Sigmoid colon (tissue), 7 donors: ENCODE results near the gene FBXO7. TPM values are rescaled to one million over a fixed set of nuclear protein-coding genes. Genes with fewer than 3 reads are reported as not detected.

Experiments used
- DNase-seq: peaks from one replicate; pipeline ENCODE4 v3.0.0-alpha.2; 2019
- H3K27ac ChIP-seq, 4 donors: fragments of 200-600 bp; sonication (generic); one replicate each; pipeline ENCODE4 v1.5.1; 2016 to 2019; ENCODE audit warnings: mild to moderate bottlenecking in 1 of 4
- H3K27me3 ChIP-seq, 3 donors: fragments of 200-600 bp; sonication (generic); one replicate each; pipeline ENCODE4 v1.5.1; 2019; ENCODE audit warnings: mild to moderate bottlenecking in 1 of 3
- H3K36me3 ChIP-seq, 4 donors: fragments of 200-600 bp; sonication (generic); one replicate each; pipeline ENCODE4 v1.5.1; 2016 to 2019
- H3K4me1 ChIP-seq, 4 donors: fragments of 200-600 bp; sonication (generic); one replicate each; pipeline ENCODE4 v1.5.1; 2017 to 2019
- H3K4me3 ChIP-seq, 4 donors: fragments of 200-600 bp; sonication (generic); one replicate each; pipeline ENCODE4 v1.5.1; 2017 to 2019; ENCODE audit warnings: mild to moderate bottlenecking in 2 of 4, moderate library complexity in 1 of 4
- H3K9me3 ChIP-seq, 4 donors: fragments of 200-600 bp in 3 of 4; sonication (generic) in 3 of 4; one replicate each; pipeline versions ENCODE4 v1.5.1 to v1.6.1; 2013 to 2019
- CTCF ChIP-seq, 4 experiments: fragments of 450-650 bp in 3 of 4; fragments of 200-600 bp in 1 of 4; IDR thresholded peaks; one replicate each; pipeline ENCODE4 v1.5.1; 2016 to 2019; ENCODE audit warnings: antibody characterized with exemption in 4 of 4, mild to moderate bottlenecking in 3 of 4, moderate library complexity in 2 of 4
- EP300 ChIP-seq, 4 donors: sonication (generic); formaldehyde crosslinking; IDR thresholded peaks; one replicate each; pipeline ENCODE4 v1.6.1; 2017; ENCODE audit warnings: antibody characterized with exemption in 4 of 4
- POLR2A ChIP-seq, 2 donors: fragments of 450-650 bp; IDR thresholded peaks; one replicate each; pipeline ENCODE4 v1.6.1; 2016; ENCODE audit warnings: antibody characterized with exemption in 2 of 2, mild to moderate bottlenecking in 2 of 2, moderate library complexity in 2 of 2
- POLR2AphosphoS5 ChIP-seq, 4 donors: sonication (generic); formaldehyde crosslinking; IDR thresholded peaks; one replicate each; pipeline ENCODE4 v1.6.1; 2017; ENCODE audit warnings: antibody characterized with exemption in 4 of 4
- WGBS, 2 donors: extraction: QIAGEN DNeasy Blood & Tissue Kit; methylation state at CpG; one replicate each; pipeline ENCODE4 v1.1.7; 2013; 5-methylcytosine and 5-hydroxymethylcytosine counted together
- intact Hi-C: fragments of 100-400 bp; cut with DNase I; formaldehyde crosslinking; loops from one replicate; pipeline ENCODE4 v1.15.1; 2023
- polyA plus RNA-seq, 3 donors: library from polyadenylated mRNA; stranded (reverse); fragments of 200-250 nt; gene quantifications; one replicate each; pipeline ENCODE4 v1.2.3, GENCODE V29; 2013
- total RNA-seq, 4 donors: library from RNA; depleted of rRNA; stranded (reverse); fragments of >200 nt; gene quantifications; one replicate each; pipeline ENCODE4 v1.1.0, GENCODE V29; 2016
- donor health status: healthy with polysubstance abuse.
- donor health status: Bipolar disorder and iron deficiency.
- donor health status: healthy.

The FBXO7 gene
- total and polyA plus RNA-seq, 7 donors, result 60.6 to 83.6 (median 79.8) TPM

- Histone ChIP-seq H3K4me1 (peaks cover 0 to 14% (median 10%) of the 10 kb centered on the region in 4 donors), H3K27ac (no peak overlapping the region), H3K27me3 (no peaks in the 10 kb centered on the region), H3K9me3 (no peaks in the 10 kb centered on the region), H3K36me3 (no peaks in the 10 kb centered on the region), H3K4me3 (no peak overlapping the region)
- DNase-seq, result no peak
- intact Hi-C loops, result no loop called here
- 68 to 81% methylated on average over 8 of the region's 8 CpGs for WGBS, 2 donors
- no peak for TF ChIP-seq POLR2A (IDR thresholded peaks at IDR 0.05)
- TF ChIP-seq EP300 (IDR thresholded peaks at IDR 0.05), result no peak
- TF ChIP-seq CTCF (IDR thresholded peaks at IDR 0.05), result no peak
- TF ChIP-seq POLR2AphosphoS5 (IDR thresholded peaks at IDR 0.05), result no peak
Measured at GRCh38 chr22:32466496-32466895, 8.1 kb upstream of the FBXO7 start.

GRCh38 chr22:32469799-32470212 is 4.8 kb upstream of the FBXO7 start:
- 56 to 61% methylated on average over 6 of the region's 6 CpGs for WGBS, 2 donors
- Histone ChIP-seq H3K27me3 (no peaks in the 10 kb centered on the region), H3K27ac (peak overlapping the region in 3 of 4 donors; percentile 12 to 73 (median 66)), H3K4me3 (no peak overlapping the region), H3K4me1 (peaks cover 0 to 25% (median 17%) of the 10 kb centered on the region in 4 donors), H3K9me3 (no peaks in the 10 kb centered on the region), H3K36me3 (no peaks in the 10 kb centered on the region)
- no peak for TF ChIP-seq POLR2A (IDR thresholded peaks at IDR 0.05)
- TF ChIP-seq CTCF (IDR thresholded peaks at IDR 0.05), result no peak
- peak in 3 of 4 donors; percentile 37 to 64 (median 54) for TF ChIP-seq POLR2AphosphoS5 (IDR thresholded peaks at IDR 0.05)
- TF ChIP-seq EP300 (IDR thresholded peaks at IDR 0.05), result peak in 1 of 4 donors; percentile 61
- DNase-seq, result peak; percentile 75
- intact Hi-C loops, result loop anchor here (5.0 to 10.0 kb wide), 3 partner anchors 493 to 975 kb away; partner anchors contain the start of genes SFI1 and YWHAH

- 10 to 48% methylated on average over 6 of the region's 6 CpGs for whole genome bisulfite sequencing, 2 donors
- Histone ChIP-seq H3K27ac (peak overlapping the region; percentile 88 to 100 (median 100)), H3K4me3 (peak overlapping the region in 2 of 4 donors; percentile 92 to 99), H3K36me3 (no peaks in the 10 kb centered on the region), H3K27me3 (no peaks in the 10 kb centered on the region), H3K9me3 (no peaks in the 10 kb centered on the region), H3K4me1 (peaks cover 0 to 50% (median 31%) of the 10 kb centered on the region in 4 donors)
- no peak for TF ChIP-seq POLR2AphosphoS5 (IDR thresholded peaks at IDR 0.05)
- TF ChIP-seq CTCF (IDR thresholded peaks at IDR 0.05), result peak in 2 of 4 experiments; percentile 36 to 55
- no peak for TF ChIP-seq EP300 (IDR thresholded peaks at IDR 0.05)
- TF ChIP-seq POLR2A (IDR thresholded peaks at IDR 0.05), result no peak
- no peak for DNase-seq
- intact Hi-C loops, result loop anchor here (5.0 to 10.0 kb wide), 3 partner anchors 496 to 979 kb away; partner anchors contain the start of genes SFI1 and YWHAH
Measured at GRCh38 chr22:32473388-32473952, 1.1 kb upstream of the FBXO7 start.

- intact Hi-C loops, result loop anchor here (2.0 to 10.0 kb wide), 4 partner anchors 63 to 981 kb away; partner anchors contain the start of genes RTCB, SFI1, TIMP3 and YWHAH
- peak; percentile 72 for DNase-seq
- peaks cover 0 to 35% (median 23%) of the 10 kb centered on the region in 4 donors for H3K4me1 ChIP-seq
Measured at GRCh38 chr22:32475468-32476010, 928 bp downstream of the FBXO7 start.

More at GRCh38 chr22:32475468-32476010, 928 bp downstream of the FBXO7 start:
- Histone ChIP-seq H3K27me3 (no peaks in the 10 kb centered on the region), H3K36me3 (no peaks in the 10 kb centered on the region), H3K9me3 (no peaks in the 10 kb centered on the region), H3K4me3 (peak overlapping the region; percentile 66 to 99 (median 94)), H3K27ac (peak overlapping the region; percentile 88 to 100 (median 100))
- 0 to 1% methylated on average over 17 of the region's 17 CpGs for WGBS, 2 donors
- TF ChIP-seq POLR2AphosphoS5 (IDR thresholded peaks at IDR 0.05) (peak in 1 of 4 donors; percentile 0), POLR2A (IDR thresholded peaks at IDR 0.05) (no peak)
